ENCODE results near the gene CDH22. TPM values are rescaled to one million over a fixed set of nuclear protein-coding genes. Genes with fewer than 3 reads are reported as not detected.

Gene CDH22
- total RNA-seq, 2 donors from 2014 or later = 0.12 to 0.13 TPM

- Histone ChIP-seq H3K9ac (ENCODE audit: low read depth in 2 of 2, low read length in 2 of 2) (no peak overlapping the region), H3K4me3 (no peak overlapping the region), H3K9me3 (no peaks in the 10 kb centered on the region), H3K27ac (no peak overlapping the region), H3K27me3 (peaks cover 7% of the 10 kb centered on the region), H3K4me1 (no peaks in the 10 kb centered on the region), H3K36me3 (no peaks in the 10 kb centered on the region)
- DNase-seq = no peak
- TF ChIP-seq CTCF (IDR thresholded peaks at IDR 0.05) = no peak
- intact Hi-C loops (cut with DNase I) = no loop called here
Measured at GRCh38 chr20:46332373-46333160, 24.3 kb upstream of the CDH22 start.

GRCh38 chr20:46331611-46332361 lies 23.5 kb upstream of the CDH22 start:
- no peak for TF ChIP-seq CTCF (IDR thresholded peaks at IDR 0.05)
- Histone ChIP-seq H3K27ac (no peak overlapping the region), H3K27me3 (peaks cover 7% of the 10 kb centered on the region), H3K4me1 (no peaks in the 10 kb centered on the region), H3K9me3 (no peaks in the 10 kb centered on the region), H3K9ac (ENCODE audit: low read depth in 2 of 2, low read length in 2 of 2) (no peak overlapping the region), H3K36me3 (no peaks in the 10 kb centered on the region), H3K4me3 (no peak overlapping the region)
- DNase-seq = no peak
- intact Hi-C loops (cut with DNase I) = no loop called here

DNA sequence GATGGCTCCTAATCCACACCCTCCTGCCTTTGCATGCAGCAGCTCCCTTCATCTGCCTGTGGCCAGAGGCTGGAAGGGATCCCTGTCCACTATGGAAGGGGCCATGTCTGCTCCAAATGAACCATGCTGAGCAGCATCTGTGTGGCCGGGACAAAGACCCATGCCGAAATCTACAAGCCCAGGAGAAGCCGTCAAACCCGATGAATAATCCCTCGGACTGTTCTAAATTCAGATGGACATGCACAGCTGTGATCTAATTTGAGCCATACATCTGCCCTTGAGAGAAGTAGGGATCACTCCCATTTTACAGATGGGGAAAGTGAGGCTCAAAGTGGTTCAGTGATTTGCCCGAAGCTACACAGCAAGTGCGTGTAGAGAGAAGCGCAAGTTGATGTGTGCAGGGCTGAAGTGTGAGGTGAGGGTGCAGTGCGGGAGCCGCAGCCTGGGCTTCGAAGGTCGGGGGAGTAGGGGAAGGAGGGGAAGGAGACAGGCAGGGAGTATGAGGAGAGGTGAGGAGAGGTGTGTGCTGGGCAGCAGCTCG lies 22.6 kb upstream of the CDH22 start:
- no peak overlapping the region for H3K27ac ChIP-seq
- TF ChIP-seq CTCF (IDR thresholded peaks at IDR 0.05) = no peak

GRCh38 chr20:46330072-46330763 lies 21.9 kb upstream of the CDH22 start:
- Histone ChIP-seq H3K4me1 (no peaks in the 10 kb centered on the region), H3K4me3 (no peak overlapping the region), H3K27me3 (peaks cover 7% of the 10 kb centered on the region), H3K36me3 (no peaks in the 10 kb centered on the region), H3K9ac (ENCODE audit: low read depth in 2 of 2, low read length in 2 of 2) (no peak overlapping the region), H3K27ac (no peak overlapping the region), H3K9me3 (no peaks in the 10 kb centered on the region)
- no peak for TF ChIP-seq CTCF (IDR thresholded peaks at IDR 0.05)
- intact Hi-C loops (cut with DNase I) = no loop called here
- no peak for DNase-seq

More for the DNA sequence above, 22.6 kb upstream of the CDH22 start:
- Histone ChIP-seq H3K4me1 (no peaks in the 10 kb centered on the region), H3K9me3 (no peaks in the 10 kb centered on the region), H3K36me3 (no peaks in the 10 kb centered on the region), H3K27me3 (peaks cover 7% of the 10 kb centered on the region), H3K4me3 (no peak overlapping the region), H3K9ac (ENCODE audit: low read depth in 2 of 2, low read length in 2 of 2) (no peak overlapping the region)
- no peak for DNase-seq
- intact Hi-C loops (cut with DNase I) = no loop called here

GRCh38 chr20:46328200-46328882 lies 20.0 kb upstream of the CDH22 start:
- H3K4me1 ChIP-seq = no peaks in the 10 kb centered on the region
- DNase-seq = no peak
- TF ChIP-seq CTCF (IDR thresholded peaks at IDR 0.05) = no peak
- intact Hi-C loops (cut with DNase I) = no loop called here
- no peaks in the 10 kb centered on the region for H3K9me3 ChIP-seq
- H3K9ac ChIP-seq (ENCODE audit: low read depth in 2 of 2, low read length in 2 of 2) = no peak overlapping the region
- no peak overlapping the region for H3K4me3 ChIP-seq
- H3K36me3 ChIP-seq = no peaks in the 10 kb centered on the region
- H3K27me3 ChIP-seq = no peaks in the 10 kb centered on the region
- H3K27ac ChIP-seq = no peak overlapping the region

All from colonic mucosa (tissue), 4 donors.